ENCODE measurements around the gene DCST2.

DCST2 gene

DNA sequence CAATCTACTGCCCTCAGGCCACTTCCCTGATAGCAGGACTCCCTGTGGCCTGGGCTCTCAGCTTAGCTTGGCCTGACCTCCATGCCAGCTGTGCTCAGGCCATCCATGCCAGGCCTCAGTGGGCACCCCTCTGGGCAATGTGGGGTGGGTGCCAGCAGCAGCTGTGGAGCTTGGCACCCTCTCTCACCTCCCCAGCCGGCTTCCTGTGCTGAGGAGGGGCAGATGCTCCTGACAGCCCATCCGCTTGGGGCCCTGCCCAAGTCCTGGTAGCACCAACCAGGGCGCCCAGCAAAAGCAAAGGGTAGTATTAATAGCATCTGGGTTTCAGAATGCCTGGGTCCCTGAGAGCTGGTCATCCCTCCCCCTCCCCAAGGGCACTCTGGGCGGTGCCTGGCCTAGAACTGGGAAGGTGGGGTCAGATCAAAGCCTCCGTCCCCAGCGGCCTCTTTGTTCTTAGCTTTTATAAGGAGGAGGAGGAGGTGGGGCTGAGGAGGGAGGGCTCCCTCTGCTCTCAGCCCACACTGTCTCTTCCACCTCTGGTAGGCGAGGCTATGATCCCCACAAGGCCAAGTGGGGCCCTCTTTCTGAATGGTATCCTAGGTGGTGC lies 36.1 kb upstream of the DCST2 start:
- DNase-seq: no peak

- no peak for DNase-seq
These were observed 35.0 kb upstream of the DCST2 start for GRCh38 chr1:155068599-155068998.

DNA sequence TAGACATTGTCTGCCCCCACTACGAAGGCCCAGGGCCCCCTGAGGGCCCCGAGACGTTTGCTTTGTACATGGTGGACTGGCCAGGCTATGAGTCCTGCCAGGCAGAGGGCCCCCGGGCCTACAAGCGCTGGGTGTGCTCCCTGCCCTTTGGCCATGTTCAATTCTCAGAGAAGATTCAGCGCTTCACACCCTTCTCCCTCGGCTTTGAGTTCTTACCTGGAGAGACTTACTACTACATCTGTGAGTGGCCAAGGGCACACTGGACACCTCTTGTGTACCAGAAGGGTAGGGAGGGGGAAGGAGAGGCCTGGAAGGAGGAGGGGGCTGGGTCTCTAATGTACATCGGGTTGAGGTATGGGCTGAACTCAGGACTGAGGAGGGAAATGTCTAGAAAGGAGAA lies 33.2 kb upstream of the DCST2 start:
- no peak for DNase-seq

DNA sequence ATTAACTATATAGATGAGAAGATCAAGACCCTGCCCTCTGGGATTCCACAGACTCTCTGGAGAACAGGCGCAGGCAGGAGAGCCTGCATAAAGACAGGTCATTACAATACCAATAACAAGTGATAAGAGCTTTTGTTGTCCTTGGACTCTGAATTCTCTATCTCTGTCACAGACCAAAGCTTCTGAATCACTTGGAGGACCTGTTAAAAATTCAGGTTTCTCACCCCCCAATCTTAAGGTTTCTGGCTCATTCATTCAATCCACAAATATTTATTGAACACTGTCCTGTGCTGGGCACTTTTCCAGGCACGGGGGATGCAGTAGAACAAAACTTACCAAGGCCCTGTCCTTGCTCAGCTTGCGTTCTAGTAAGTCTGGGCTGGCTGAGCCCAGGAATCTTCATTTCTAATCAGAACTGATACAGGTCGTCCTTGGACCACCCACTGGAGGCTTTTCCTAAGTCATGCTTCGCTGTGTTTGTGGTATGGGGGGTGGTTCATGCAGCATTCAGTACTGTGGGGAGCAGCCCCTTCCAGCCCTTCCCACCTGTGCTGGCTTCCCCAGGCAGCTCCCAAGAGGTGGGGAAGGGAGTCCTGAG lies 31.4 kb upstream of the DCST2 start:
- no peak for DNase-seq

GRCh38 chr1:155064111-155064831 lies 30.7 kb upstream of the DCST2 start:
- no peak for DNase-seq

DNA sequence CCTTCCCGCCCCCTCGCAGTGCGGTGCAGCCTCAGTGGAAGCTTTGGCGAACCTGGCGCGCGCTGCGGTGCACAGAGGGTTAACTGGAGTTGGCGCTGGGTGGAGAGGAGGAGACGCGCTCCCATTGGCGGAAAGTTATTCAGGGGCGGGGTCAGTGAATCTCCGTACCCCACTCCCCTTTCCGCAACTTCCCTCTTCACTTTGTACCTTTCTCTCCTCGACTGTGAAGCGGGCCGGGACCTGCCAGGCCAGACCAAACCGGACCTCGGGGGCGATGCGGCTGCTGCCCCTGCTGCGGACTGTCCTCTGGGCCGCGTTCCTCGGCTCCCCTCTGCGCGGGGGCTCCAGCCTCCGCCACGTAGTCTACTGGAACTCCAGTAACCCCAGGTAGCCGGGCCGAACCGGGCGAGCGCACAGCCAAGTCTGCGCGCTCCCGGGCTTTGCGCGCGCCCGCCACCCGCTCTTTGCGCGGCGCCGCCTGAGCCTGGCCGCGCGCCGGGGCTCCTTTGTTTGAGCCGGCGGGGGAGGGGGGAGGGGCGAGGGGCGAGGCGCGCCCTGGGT lies 30.0 kb upstream of the DCST2 start, which contains the start of gene EFNA4:
EFNA4 (plus strand) TSS at position 191 of the 561 bp plus-strand sequence; CDS start at position 275, 84 bp downstream.
- no peak for DNase-seq

DNA sequence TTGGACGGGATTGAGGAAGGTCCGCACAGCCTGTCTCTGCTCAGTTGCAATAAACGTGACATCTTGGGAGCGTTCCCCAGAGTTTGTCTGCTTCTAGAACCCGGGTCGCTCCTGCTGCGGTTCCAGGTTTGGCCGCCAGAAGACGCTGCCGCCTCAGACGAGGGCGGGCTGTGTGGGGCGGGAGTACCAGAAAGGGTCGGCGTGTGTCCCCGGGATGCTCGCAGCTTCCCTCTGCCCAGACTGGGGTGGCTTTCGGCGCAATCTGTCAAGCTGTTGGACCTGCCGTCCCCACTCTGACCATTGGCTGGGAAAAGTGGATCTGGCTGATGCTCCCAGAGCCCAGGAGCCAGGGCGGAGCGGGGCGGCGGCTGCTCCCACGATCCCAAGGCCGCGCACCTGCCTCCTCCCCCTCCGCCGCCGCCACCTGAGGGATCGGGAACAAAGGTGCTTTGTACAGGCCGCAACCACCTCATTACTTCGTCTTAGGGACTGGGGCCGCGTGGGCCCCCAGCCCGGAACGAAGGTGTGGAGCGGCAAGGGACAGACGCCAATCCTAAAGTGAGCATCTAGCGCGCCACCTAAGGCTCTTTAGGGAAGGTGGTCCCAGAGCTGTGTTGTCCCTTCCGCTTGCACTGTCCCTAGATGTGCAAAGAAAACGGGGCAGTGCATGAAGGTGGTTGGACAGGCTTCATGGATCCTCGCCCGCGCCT lies 29.3 kb upstream of the DCST2 start:
- no peak for DNase-seq

DNA sequence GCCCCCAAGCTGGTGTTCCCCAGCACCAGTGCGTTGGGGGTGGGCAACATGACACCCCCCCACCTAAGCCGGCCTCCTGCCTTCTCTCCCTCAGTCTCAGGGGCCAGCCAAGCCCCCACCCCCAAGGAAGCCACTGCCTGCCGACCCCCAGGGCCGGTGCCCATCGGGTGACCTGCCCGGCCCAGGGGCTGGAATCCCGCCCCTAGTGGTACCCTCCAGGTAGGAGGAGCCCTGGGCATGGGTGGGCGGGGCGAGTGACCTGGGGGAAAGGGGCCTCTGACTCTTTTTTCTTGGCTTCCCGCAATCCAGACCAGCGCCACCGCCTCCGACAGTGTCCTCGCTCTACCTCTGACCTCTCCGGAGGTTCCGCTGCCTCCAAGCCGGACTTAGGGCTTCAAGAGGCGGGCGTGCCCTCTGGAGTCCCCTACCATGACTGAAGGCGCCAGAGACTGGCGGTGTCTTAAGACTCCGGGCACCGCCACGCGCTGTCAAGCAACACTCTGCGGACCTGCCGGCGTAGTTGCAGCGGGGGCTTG lies 28.6 kb upstream of the DCST2 start:
- no peak for DNase-seq

- DNase-seq: peak; percentile 85
These were observed 28.0 kb upstream of the DCST2 start for GRCh38 chr1:155061381-155062150.

- no peak for DNase-seq
These were observed 27.2 kb upstream of the DCST2 start for GRCh38 chr1:155060736-155061135.

- DNase-seq: no peak
These were observed 24.2 kb upstream of the DCST2 start for GRCh38 chr1:155057788-155058211.

- no peak for DNase-seq
These were observed 23.5 kb upstream of the DCST2 start for GRCh38 chr1:155057104-155057503.

GRCh38 chr1:155053531-155054105 lies 20.0 kb upstream of the DCST2 start:
- DNase-seq: no peak

DNA sequence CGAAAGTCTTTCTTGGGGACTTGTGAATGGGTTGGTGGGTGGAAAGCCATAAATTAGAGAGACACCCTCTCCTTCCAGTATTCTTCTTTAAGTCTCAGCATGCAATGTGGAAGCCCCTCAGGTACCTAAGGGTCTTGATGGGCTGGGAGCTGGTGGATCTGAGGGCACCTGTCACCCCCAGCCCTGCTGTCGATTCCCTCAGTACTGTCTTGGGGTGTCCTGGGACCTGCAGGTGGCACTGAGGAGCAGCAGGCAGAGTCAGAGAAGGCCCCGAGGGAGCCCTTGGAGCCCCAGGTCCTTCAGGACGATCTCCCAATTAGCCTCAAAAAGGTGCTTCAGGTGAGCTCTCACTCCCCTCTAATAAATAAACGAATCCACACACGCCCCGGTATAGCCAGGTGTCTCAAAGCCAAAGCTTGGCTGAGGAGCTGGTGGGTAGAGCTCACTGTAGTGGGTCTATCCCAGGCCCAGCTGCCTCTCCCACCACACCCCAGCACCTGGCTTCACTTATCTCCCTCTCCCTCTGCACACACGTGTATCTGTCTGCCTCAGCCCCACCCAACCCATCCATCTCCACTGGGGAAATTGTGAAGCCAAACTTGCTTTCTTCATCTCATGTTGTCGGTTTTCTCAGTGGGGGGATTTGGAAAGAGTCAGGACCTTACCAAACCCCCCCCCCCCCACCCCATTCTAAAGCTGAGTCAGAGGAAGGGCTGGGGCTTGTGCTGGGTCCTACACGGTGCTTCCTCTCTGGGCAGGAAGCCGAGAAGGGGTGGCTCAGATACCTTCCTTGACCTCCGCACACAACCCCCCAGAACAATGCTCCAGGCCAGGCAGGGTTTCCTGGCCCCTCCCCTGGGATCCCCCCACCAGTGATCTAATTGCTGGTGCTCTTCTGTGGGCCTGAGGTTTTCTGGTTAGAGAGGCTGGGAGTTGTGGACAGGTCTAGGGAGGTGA lies 19.1 kb upstream of the DCST2 start:
- no peak for DNase-seq

DNA sequence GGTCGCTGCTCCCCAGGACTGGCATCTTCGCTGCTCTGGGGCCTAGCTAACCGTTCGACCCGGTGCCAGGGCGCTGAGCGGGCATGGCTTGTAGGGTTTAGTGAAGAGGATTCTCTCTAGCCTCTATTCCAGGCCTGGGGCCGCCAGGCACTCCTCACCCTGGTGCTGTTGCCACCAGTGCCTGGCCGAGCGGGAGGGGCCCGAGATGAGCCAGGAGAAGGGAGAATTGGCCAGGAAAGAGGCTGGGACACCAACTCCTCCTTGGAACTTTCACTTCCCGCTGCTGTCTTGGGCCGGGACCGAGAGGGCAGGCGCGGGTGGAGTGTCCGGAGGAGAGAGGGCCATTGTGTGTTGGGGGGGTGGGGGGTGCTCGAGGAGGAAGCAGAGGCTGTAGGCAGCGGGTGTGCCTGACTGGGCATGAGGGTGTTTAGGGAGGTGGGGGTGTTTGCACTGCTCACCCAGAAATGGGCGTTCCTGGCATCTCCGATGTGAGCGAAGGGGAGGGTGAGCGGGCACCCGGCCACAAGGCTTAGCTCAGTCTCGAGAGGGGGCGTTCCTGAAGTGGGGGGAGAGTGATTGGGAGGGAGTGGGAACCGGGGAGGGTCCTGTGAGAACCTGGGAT lies 18.3 kb upstream of the DCST2 start:
- DNase-seq: peak; percentile 53

DNA sequence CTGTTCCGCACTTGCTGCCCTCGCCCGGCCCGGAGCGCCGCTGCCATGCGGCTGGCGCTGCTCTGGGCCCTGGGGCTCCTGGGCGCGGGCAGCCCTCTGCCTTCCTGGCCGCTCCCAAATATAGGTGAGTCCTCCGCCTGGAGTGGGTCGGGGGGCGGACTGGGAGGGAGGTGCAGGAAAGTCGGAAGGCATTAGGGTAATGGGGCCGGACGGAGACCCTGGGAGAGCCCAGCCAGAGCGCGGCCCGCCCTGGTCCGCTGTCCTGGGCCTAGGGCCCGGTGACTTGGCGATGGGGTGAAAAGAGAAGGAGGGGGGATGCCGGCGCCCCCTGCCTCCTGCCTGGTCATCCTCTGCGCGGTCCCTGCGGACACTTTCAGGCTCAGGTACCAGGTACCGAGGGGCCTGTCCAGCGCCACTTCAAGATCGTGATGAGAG lies 17.8 kb upstream of the DCST2 start:
- DNase-seq: no peak

DNA sequence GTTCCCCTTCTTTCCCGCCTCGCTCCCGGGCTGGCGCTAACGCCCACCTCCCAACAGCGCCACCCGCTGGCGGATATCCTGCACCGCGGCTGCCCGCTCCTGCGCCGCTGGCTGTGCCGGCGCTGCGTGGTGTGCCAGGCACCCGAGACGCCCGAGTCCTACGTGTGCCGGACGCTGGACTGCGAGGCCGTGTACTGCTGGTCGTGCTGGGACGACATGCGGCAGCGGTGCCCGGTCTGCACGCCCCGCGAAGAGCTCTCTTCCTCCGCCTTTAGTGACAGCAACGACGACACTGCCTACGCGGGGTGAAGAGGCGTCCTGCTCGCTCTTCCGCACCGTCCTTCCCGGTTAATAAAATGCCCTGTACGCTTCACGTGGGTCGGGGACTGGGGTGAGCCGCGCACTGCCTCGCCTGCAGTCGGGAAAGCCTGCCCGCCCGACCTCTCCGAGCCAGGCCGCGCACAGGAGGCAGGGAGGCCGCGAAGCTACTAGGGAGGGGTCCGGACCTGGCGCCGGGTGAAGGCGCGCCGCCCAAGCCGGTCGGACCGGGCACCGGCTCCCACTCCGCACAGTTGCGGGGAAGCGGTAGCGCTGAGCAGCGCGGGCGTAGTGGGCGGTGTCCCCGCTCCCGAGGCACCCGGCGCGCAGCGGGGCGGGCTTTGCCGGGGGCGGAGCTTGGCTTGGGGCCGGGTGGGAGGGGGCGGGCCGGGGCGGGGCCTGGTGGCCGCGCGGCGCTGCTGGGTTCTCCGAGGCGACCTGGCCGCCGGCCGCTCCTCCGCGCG lies 17.2 kb upstream of the DCST2 start, which contains the start of gene ADAM15:
ADAM15 (plus strand) TSS at position 757 of the 782 bp plus-strand sequence. CDS start 71 bp downstream, outside the sequence.
- DNase-seq: peak; percentile 77

- peak; percentile 40 for DNase-seq
These were observed 16.3 kb upstream of the DCST2 start for GRCh38 chr1:155049651-155050559.

All from NCI-H2029 (cell line).